Subcutaneous abdominal adipose tissue (tissue), 5 donors: ENCODE data around the gene ME2.
"Not testable (repeated sequence)": the region's sequence is repeated elsewhere in the genome, so short reads cannot be mapped to it uniquely, and the experiment has no call there.

ENCODE experiments used
- H3K27ac ChIP-seq: one replicate; pipeline ENCODE4 v1.7.0; 2013; ENCODE audit warnings: low read depth, mild to moderate bottlenecking, inconsistent platforms, low read length, moderate library complexity
- H3K27me3 ChIP-seq, 5 donors: one replicate each; pipeline ENCODE4 v1.7.0; 2013; ENCODE audit warnings: low read length in 5 of 5, inconsistent platforms in 1 of 5; ENCODE audit not compliant: control insufficient read depth in 5 of 5, insufficient read depth in 4 of 5
- H3K36me3 ChIP-seq, 5 donors: one replicate each; pipeline ENCODE4 v1.7.0; 2013; ENCODE audit warnings: low read length in 5 of 5; ENCODE audit not compliant: control insufficient read depth in 5 of 5, insufficient read depth in 5 of 5
- H3K4me1 ChIP-seq, 5 donors: one replicate each; pipeline ENCODE4 v1.7.0; 2013; ENCODE audit warnings: low read length in 5 of 5, mild to moderate bottlenecking in 3 of 5, moderate library complexity in 1 of 5; ENCODE audit not compliant: control insufficient read depth in 5 of 5, insufficient read depth in 5 of 5
- H3K4me3 ChIP-seq, 5 donors: one replicate each; pipeline ENCODE4 v1.7.0; 2013; ENCODE audit warnings: low read length in 5 of 5, low read depth in 1 of 5
- H3K9ac ChIP-seq, 5 donors: one replicate each; pipeline ENCODE4 v1.7.0; 2013; ENCODE audit warnings: low read length in 5 of 5, mild to moderate bottlenecking in 4 of 5, moderate library complexity in 3 of 5
- H3K9me3 ChIP-seq, 5 donors: one replicate each; pipeline ENCODE4 v1.7.0; 2013; ENCODE audit warnings: low read length in 5 of 5; ENCODE audit not compliant: control insufficient read depth in 5 of 5
- donor health status: healthy.
- donor health status: healthy.
- donor health status: healthy.
- donor health status: healthy.
- donor health status: healthy.

The ME2 gene

DNA sequence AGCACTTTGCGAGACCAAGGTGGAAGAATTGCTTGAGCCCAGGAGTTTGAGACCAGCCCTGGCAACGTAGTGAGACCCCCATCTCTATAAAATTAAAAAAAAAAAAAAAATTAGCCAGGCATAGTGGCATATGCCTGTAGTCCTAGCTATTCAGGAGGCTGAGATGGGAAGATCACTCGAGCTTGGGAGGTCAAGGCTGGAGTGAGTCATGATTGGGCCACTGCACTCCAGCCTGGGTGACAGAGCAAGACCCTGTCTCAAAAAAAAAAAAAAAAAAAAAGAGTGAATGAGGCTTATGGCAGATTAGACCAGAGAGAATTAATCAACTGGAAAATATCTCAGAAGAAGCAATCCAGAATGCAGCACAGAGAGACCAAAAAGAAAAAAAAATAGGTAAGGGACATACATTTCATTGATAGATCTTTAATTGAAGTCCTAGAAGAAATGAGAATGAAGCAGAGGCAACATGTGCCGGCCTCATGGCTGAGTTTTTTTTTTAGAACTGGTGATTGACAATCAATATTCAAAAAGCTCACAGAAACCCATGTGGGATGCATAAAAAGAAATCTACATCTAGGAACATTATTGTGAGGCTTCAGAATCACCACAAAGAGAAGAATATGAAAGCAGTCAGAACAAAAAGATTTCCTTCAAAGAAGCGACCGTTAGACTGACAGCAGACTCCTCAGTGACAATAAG is 56.7 kb downstream of the ME2 start:
- Histone ChIP-seq H3K4me1 (no peaks in the 10 kb centered on the region), H3K27ac (no peak overlapping the region), H3K36me3 (peaks cover 0 to 13% (median 5%) of the 10 kb centered on the region in 5 donors), H3K4me3 (no peak overlapping the region), H3K9ac (no peak overlapping the region), H3K9me3 (no peaks in the 10 kb centered on the region), H3K27me3 (no peaks in the 10 kb centered on the region)

DNA sequence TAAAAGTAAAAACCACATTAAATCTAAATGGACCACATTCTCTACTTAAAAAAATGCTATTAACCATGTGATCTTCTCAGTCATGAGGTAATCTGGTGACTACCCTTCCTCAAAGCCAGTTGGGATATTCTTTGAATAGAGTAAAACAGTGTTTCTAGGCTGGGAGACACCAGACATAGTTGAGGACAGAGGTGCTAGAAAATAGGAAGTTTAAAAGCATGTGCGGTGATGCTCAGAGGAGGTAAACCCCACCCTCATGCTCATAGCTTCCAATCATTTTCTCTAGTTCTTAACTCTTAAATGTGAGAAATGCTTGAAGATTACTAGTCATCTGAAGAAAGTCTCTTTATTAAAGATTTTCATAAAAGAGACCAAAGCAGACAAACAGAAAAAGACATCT is 58.3 kb downstream of the ME2 start:
- no peaks in the 10 kb centered on the region for H3K4me1 ChIP-seq
- H3K27ac ChIP-seq: no peak overlapping the region
- no peak overlapping the region for H3K9ac ChIP-seq
- H3K4me3 ChIP-seq: no peak overlapping the region
- H3K9me3 ChIP-seq: no peaks in the 10 kb centered on the region
- no peaks in the 10 kb centered on the region for H3K27me3 ChIP-seq
- H3K36me3 ChIP-seq: peaks cover 0 to 13% (median 6%) of the 10 kb centered on the region in 5 donors

DNA sequence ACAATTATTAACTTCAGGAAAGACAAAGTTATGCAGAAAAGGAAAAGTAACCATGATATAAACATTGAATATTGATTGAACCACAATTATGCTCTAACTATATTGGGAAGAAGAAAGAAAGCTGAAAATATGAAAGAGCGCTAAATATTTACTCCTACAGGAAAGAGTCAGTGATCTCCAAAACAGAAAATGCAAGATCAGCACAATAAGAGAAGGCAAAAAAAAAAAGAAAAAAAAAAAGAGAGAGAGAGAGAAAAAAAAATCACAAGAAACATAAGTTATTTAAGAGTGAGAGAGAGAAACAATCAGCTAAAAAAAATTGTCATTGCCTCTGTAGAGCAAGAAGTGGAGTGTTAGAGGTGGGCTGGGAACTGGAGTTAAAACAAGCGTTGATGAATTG is 60.0 kb downstream of the ME2 start:
- Histone ChIP-seq H3K4me3 (no peak overlapping the region), H3K27me3 (no peaks in the 10 kb centered on the region), H3K9ac (no peak overlapping the region), H3K36me3 (peaks cover 0 to 10% (median 4%) of the 10 kb centered on the region in 5 donors), H3K9me3 (no peaks in the 10 kb centered on the region), H3K4me1 (peaks cover 0 to 2% (median 0%) of the 10 kb centered on the region in 5 donors), H3K27ac (no peak overlapping the region)

- H3K27ac ChIP-seq: no peak overlapping the region
- H3K4me1 ChIP-seq: peaks cover 0 to 7% (median 0%) of the 10 kb centered on the region in 5 donors
- no peaks in the 10 kb centered on the region for H3K27me3 ChIP-seq
- H3K9ac ChIP-seq: no peak overlapping the region
- H3K9me3 ChIP-seq: no peaks in the 10 kb centered on the region
- peaks cover 0 to 15% (median 9%) of the 10 kb centered on the region in 5 donors for H3K36me3 ChIP-seq
- no peak overlapping the region for H3K4me3 ChIP-seq
Observed at GRCh38 chr18:50944245-50944932, 65.5 kb downstream of the ME2 start.

GRCh38 chr18:50945918-50946317 is 67.0 kb downstream of the ME2 start:
- not testable (repeated sequence) for H3K9me3 ChIP-seq, H3K4me1 ChIP-seq, H3K4me3 ChIP-seq, H3K27me3 ChIP-seq, H3K9ac ChIP-seq, H3K27ac ChIP-seq
- peaks cover 0 to 12% (median 4%) of the 10 kb centered on the region in 5 donors for H3K36me3 ChIP-seq

DNA sequence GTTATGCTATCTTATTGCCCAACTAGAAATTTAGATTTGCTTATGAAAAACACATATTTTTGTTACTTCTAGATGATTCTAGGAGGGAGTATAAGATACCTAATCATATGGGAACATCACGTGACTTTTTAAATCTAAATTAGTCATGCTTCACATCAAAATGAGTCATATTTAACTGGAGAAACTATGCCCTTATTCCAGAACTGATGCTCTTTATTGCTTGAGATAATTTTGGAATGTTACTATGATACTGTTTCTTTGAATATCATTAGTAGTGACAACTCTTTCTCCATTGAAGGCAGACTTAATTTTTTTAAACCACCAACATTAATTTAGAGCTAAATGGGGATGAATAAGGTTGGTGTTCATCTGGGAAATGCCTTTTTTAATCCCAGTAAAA is 69.0 kb downstream of the ME2 start:
- peaks cover 0 to 7% (median 0%) of the 10 kb centered on the region in 5 donors for H3K4me1 ChIP-seq
- no peak overlapping the region for H3K27ac ChIP-seq
- no peaks in the 10 kb centered on the region for H3K9me3 ChIP-seq
- H3K4me3 ChIP-seq: no peak overlapping the region
- no peaks in the 10 kb centered on the region for H3K27me3 ChIP-seq
- H3K9ac ChIP-seq: no peak overlapping the region
- H3K36me3 ChIP-seq: peaks cover 0 to 12% (median 4%) of the 10 kb centered on the region in 5 donors

DNA sequence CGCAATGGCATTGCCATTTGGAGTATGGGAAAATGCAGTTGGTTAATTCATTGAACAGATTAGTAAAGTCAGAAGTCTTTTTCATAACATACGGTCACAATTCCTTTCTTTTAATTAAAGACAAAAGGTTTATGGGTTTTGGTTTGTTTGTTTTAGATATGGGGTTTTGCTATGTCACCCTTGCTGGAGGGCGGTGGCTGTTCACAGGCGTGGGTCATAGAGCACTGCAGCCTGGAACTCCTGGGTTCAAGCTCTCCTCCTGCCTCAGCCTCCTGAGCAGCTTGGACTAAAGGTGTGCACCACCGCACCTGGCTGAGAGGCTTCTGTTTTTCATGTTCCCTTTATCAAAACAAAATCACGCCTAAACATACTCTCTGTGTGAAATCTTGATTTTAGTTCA is 70.3 kb downstream of the ME2 start:
- Histone ChIP-seq H3K36me3 (peaks cover 0 to 7% (median 4%) of the 10 kb centered on the region in 5 donors), H3K4me1 (peaks cover 0 to 3% (median 0%) of the 10 kb centered on the region in 5 donors), H3K27me3 (no peaks in the 10 kb centered on the region), H3K9ac (no peak overlapping the region), H3K9me3 (no peaks in the 10 kb centered on the region), H3K4me3 (no peak overlapping the region), H3K27ac (no peak overlapping the region)

DNA sequence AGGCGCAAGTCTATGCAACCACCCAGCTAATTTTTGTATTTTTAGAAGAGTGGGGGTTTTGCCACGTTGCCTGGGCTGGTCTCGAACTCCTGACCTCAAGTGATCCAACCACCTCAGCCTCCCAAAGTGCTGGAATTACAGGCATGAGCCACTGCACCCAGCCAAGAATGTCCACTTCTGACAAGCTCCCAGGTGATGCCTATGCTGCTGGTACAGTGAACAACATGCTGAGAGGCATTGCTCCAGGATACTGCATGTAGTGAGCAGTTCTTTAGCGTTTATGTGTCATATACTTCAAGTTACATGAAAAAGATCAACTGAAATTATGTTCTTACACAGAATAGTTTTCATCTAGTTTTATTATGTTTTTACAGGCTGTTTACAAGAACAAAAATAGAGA is 71.7 kb downstream of the ME2 start:
- Histone ChIP-seq H3K27me3 (no peaks in the 10 kb centered on the region), H3K36me3 (peaks cover 0 to 4% (median 0%) of the 10 kb centered on the region in 5 donors), H3K4me3 (no peak overlapping the region), H3K9me3 (no peaks in the 10 kb centered on the region), H3K9ac (no peak overlapping the region), H3K27ac (no peak overlapping the region), H3K4me1 (no peaks in the 10 kb centered on the region)

GRCh38 chr18:50953822-50954221 is 74.9 kb downstream of the ME2 start:
- Histone ChIP-seq H3K9ac (no peak overlapping the region), H3K27ac (no peak overlapping the region), H3K36me3 (no peaks in the 10 kb centered on the region), H3K4me1 (no peaks in the 10 kb centered on the region), H3K9me3 (no peaks in the 10 kb centered on the region), H3K4me3 (no peak overlapping the region), H3K27me3 (no peaks in the 10 kb centered on the region)

DNA sequence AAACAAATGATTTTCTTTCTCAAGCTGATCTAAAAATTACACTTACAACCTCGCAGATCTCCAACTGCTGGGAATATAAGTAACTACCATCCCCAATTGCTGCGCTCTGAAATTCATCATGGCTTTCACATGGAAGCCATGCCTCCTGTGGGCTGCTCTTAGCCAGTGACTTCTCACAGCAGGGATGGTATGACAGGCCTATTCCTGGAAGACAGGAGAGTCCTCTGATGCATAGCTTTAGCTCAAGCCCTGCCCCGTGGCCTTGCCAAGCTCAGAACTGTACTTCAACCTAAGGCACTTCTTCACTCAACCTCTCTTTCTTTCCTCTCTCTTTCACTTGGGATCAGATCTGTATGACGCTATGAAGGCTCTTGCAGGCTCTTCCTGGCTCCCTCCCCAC is 76.3 kb downstream of the ME2 start:
- Histone ChIP-seq H3K36me3 (no peaks in the 10 kb centered on the region), H3K4me3 (no peak overlapping the region), H3K9ac (no peak overlapping the region), H3K9me3 (no peaks in the 10 kb centered on the region), H3K27me3 (no peaks in the 10 kb centered on the region), H3K4me1 (no peaks in the 10 kb centered on the region), H3K27ac (no peak overlapping the region)
